ENCODE data around the gene NANOS2.
"Not testable (repeated sequence)": the region's sequence is repeated elsewhere in the genome, so short reads cannot be mapped to it uniquely, and the experiment has no call there.

NANOS2 gene

DNA sequence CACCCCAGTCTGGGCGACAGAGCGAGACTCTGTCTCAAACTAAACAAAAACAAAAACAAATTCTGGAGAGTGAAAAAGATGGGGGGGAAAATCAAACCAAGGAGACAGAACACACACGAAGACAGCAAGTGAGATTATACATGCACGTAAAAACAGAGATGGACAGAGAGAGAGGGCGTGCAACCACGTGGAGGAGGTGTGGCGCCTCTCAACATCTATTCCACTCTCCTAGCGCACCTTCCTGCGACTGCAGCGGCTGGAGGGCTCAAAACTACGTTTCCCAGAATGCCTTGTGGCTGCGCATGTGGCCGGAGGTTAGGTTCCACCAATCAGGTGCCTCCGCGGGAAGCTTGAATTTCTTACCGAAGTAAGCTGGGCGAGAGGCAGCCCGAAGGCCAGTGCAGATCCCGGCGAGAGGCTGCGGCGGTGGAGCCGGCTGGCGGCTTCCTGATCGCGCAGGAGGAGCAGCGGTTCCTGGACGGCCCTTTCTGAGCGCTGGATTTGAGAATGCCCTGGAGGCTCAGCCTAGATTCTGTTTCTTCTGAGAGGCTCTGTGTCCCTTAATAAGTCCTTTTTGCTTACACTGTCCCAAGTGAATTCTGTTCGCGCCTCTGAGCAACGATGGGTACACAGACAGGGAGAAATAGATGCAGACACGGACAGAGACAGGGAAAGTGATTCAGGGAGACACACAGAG lies 13.1 kb upstream of the NANOS2 start:
- peak; percentile 92 for DNase-seq

DNA sequence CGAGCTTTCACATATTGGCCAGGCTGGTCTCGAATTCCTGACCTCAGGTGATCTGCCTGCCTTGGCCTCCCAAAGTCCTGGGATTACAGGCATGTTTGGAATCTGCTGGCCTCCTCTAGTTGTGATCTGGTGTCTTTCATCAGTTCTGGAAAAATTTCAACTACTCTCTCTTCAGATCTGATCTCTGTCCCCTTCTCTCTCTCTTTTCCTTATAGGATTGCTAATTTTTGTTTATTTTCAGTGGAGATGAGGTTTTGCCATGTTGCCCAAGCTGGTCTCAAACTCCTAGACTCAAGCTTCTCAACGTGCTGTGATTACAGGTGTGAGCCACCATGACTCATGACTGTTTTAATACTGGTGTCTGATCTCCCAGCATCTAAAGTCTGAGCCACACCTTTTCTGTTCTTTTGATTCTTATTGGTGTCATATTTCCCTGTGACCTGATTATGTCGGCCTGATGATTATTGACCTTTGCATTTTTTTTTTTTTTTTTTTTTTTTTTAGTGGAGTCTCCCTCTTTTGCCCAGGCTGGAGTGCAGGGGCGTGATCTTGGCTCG lies 10.4 kb upstream of the NANOS2 start:
- DNase-seq, result no peak

DNA sequence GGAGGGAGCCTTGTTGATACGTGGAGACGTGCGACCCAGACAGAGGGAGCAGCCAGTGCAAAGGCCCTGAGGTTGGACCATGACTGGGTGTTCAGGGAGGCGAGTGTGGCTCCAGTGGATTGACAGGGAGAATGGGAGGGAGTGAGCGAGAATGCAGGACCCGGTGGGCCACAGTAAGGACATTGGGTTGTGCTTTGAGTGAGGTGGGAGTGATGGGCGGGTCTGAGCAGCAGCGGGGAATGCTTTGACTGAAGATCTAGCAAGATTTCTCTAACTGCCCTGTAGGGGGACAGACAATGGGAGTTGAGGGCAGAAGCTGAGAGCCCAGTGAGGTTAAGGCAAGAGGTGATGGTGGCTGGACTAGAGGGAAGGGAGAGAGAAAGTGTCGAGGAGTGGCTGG lies 7.7 kb upstream of the NANOS2 start:
- peak; percentile 20 for DNase-seq

DNA sequence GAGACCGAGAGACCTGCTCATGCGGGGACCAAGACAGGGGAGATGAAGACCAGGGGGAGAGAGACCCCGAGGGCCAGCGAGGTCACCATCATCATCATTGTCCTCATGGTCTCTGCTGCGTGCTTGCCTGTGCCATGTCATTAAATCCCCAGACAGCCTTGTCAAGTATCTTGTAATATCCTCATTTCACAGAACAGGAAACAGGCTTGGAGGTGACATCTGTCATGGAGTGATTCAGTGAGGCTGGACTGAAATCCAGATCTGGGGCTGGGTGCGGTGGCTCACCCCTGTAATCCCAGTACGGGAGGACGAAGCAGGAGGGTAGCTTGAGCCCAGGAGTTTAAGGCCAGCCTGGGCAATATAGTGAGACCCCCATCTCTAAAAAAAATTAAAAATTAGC lies 5.9 kb upstream of the NANOS2 start:
- no peak for DNase-seq

DNA sequence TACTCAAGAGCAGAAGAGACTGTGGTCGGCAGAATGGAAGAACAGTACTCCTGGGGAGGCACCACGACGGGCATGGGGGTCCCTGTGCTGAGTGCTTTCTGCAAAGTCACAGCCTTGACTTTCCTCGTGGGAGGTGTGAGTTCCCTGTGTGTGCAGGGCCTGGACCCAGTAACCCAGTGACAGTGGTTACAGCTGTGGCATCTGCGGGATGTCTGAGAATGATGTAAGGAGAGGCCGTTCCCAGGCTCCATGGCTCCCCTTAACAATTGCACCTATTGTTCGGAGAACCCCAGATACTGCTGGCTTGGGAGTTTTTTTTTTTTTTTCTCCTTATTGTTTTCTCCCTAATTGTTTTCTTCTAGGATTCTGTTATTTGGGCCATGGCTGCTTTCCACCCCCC lies 5.1 kb upstream of the NANOS2 start:
- no peak for DNase-seq

DNA sequence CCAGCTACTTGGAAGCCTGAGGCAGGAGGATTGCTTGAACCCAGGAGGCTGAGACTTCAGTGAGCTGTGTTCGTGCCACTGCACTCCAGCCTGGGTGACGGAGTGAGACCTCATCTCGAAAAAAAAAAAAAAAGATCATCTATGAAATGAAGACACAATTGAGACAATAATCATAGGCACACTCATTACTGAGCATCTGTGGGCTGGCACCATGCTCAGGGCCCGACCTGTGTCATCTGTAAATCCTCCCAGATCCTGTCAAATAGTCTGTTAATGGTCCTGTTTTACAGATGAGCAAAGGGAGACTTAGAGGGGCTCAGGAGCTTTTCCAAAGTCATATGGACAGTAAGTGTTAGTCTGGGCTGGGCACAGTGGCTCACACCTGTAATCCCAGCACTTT lies 4.1 kb upstream of the NANOS2 start:
- DNase-seq, result no peak

DNA sequence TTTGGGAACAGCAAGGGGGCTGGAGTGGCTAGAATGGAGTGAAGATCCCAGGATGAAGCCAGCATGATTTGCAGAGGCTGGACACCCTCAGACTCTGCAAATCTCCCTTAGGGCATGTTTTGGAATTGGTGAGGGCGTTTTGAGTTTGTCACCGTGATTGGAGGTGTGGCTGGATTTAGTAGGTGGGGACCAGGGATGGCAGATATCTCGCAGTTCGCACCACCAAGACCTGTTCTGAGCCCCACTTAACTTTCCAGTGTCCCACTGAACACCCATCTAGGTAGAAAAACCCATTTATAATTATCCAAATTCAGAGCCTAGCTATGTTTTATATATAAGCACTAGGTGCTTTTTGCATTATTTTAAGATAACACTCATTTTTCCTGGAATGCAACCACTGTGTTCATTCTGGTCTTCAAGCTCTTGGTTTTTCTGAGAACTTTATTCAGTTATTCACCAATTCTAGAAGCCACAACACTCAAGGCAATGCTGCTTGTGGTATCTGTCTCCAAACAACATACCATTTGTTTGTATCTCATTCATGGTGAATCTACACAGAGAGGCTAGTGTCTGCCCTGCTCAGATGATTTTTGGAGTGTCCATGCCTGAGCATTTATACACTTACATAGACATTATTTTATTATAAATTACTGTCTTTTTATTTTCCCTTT lies 3.0 kb upstream of the NANOS2 start:
- DNase-seq, result no peak

DNA sequence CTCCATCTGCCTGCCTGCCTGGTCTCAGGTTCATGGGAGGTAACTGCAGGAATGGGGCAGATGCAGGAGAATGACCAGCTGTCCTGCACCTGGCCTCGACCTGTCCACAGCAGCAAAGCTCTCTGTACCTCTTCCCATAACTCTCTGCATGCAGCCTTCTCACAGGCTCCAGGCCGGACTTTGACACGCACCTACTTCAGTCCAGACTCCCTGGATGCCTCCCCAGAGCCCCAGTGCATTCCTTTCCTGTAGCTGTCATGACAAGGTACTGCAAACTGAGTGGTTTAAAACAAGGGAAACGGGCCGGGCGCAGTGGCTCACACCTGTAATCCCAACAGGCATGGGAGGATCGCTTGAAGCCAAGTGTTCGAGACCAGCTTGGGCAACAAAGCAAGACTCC lies 3.3 kb downstream of the NANOS2 start:
- no peak for DNase-seq

DNA sequence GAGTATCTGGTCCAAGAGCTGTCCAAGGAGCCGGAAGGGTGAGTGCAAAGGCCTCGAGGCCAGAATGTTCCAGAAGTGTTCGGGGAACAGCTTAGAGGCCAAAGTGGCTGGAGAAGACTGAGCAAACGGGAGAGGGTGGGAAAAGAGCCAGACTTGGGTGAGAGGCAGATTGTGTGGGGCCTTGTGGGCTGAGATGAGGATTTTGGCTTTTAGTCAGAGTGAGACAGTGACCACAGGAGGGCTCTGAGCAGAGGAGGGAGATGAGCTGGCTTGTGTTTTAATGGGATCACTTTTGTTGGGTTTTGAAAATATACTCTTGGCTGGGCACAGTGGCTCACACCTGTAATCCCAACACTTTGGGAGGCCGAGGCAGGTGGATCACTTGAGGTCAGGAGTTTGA lies 5.6 kb downstream of the NANOS2 start:
- DNase-seq, result peak; percentile 30

DNA sequence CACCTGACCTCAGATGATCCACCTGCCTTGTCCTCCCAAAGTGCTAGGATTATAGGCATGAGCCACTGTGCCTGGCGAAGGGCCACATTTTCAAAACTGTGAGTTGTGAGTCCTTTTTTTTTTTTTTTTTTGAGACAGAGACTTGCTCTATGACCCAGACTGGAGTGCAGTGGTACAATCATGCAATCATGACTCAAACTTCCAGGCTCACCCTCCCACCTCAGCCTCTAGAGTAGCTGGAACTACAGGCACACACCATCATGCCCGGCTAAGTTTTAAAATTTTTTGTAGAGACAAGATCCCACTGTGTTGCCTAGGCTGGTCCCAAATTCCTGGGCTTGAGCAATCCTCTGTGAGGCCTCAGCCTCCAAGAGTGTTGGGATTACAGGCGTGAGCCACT lies 8.4 kb downstream of the NANOS2 start:
- DNase-seq, result peak; percentile 47

DNA sequence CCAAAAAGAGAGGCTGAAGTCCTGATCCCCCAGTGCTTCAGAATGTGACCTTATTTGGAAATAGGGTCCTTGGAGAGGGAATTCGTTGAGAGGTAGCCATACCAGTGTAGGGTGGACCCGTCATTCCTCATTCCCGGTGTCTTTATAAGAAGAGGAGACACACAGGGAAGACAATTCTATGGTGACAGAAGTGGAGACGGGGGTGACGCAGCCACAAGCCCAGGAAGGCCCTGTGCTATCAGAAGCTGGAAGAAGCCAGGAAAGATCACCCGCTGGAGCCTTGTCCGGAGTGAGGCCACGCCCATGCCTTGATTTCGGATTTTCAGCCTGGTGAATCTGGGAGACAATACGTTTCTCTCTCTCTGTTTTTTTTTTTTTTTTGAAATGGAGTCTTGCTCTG lies 9.6 kb downstream of the NANOS2 start:
- no peak for DNase-seq

DNA sequence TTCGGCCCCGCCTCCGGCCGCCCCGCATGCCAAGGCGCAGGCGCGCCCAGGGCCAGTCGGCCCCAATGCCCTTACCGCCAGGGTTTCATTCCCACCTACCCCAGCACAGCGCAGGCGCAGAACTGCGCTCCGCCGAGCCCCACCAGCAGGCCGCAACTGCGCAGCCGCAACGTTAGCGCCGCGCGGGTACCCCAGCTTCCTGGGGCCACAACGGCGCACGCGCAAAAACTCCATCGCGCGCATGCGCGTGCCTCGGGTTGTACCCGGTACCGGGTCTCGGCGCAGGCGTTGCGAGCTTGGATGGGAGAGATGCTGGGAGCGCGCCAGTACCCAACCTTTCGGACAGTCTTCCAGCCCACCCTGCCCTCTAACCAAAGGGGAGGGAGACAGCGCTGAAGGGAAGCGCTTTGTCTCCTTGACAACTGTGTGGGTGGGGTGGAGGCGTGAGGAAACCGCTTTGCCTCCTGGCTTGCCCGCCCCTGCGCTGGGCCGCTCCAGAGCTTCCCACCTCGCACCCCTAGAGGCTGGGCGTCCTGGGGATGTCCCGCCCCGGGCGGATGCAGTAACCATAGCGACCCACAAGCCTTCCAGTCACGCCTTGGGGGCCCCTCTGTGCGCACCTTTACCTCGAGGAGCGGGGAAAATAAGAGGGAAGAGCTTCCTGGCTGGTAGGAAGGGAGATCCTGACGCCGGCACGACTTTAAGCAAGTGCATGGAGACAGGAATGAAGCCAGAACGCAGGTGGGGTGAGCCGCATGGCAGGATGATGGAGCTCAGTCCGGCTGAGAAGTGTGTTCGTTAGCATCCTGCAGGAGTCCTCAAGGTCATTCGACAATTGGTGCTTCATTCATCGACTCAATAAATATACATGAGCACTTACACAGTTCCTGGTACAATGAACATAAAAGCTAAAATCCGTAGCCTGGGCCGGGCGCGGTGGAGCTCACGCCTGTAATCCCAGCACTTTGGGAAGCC lies 11.6 kb downstream of the NANOS2 start:
- peak; percentile 97 for DNase-seq

DNA sequence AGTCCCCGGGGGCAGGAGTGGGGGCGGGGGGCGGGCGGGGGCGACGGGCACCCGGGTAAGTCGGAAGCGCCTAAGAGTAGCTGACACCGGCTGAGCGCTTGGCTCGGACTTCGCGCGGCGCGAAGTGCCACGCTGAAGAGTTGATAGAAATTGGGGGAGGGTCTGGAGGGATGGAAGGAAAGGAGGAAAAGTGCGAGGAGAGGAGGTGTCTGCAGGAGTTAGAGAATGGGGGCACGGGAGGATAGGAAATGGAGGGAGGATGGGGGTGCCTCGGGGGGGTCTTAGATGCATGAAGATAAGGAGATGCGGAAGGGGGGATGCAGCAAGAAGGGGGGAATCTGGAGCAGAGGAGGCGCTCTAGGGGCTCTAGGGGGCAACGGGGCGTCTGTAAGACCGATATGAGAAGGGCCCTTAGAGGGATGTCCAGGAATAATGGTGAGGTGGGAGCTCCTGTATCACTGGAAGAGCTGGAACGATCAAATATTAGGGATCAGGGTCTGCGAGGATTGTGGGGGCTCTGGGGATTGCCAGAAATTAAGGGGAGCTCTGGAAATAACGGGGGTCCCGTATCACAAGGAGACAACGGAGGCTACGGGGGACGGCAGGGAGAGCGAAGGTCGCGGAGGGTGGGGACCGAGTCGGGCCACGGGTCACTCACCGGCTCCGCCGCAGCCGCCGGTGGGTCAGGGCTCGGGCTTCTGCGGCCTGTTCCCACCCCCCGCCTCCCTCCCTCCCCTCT lies 12.5 kb downstream of the NANOS2 start, which contains the start of gene MYPOP:
Gene MYPOP, minus strand, starts transcription at position 702 of the 739 bp plus-strand sequence. CDS start 840 bp downstream, outside the sequence.
- peak; percentile 19 for DNase-seq

DNA sequence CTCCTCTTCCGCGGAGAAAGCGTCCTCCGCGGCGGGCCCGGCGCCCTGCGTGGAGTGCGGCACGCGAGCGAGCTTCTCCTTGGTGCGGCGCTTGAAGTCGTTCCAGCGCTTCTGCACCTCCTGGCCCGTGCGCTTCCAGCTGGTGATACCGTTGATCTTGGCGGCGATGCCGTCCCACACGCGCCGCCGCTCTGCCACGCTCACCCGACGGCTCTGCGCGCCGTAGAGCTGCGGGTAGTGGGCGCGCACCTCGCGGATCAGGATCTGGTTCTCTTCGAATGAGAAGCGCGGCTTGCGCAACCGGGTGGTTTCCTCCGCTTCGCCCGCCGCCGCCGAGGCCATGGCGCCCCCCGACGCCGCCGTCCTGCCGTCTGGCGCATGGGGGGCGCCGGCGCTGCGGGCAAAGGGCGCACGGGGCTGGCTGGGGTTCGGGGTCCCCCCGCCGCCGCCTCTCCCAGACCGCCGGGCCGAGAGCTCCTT lies 13.1 kb downstream of the NANOS2 start:
- peak; percentile 23 for DNase-seq

DNA sequence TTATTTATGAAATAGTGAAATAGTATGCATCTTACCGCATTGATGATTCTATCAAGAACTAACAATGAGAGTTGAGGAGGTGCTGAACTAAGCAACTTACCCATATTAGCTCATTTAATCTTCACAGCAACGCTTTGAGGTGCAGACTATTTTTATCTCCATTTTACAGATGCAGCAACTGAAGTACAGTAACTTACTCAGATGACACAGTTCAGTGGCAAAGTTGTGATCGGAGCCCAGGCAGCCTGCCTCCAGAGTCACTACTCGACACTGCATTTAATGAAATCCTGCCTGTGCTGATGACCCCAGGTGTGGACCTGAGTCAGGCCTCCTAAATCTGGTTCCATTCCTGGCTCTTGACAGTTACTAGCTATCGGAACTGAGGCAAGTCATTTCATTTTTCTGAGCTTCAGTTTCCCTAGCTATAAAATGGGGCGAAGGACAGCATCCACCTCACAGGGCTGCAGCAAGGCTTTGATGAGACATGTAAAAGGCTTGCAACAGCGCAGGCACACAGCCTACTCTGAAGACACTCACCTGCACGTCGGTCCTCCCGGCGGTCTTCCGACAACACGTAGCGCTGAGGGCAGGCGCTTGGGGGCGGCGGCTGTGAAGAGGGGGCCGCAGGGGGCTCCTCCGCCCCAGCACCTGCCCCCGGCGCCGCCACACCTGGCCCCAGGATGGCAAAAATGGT lies 13.7 kb downstream of the NANOS2 start:
- DNase-seq, result no peak

DNA sequence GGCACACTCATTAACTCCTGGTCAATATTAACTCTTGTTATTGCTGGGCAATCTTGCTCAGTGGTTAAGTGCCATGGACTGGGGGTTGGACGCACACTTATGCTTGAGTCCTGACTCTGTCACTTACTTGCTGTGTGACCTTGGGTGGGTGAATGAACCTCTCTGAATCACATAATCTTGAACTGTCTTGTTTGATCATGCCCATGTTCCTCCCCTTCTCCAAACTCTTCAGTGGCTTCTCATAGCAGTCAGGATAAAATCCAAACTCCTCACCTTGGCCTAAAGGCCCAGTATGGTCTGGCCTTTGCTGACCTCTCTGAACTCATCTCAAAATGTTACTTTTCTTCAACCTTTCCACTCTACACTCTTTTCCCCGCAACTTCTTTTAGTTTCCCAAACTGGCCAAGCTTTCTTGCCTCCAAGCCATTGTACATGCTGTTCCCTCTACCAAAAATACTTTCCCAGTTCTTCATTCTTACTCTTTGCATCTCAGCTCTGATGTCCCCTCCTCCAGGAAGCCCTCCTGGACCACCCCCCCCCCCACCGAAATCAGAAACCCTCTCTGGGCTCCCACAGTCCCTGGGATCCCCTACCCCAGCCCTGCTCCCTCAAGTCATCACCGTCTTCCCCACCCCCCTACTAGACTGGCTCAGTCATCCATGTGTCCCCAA lies 14.5 kb downstream of the NANOS2 start:
- DNase-seq, result no peak

DNA sequence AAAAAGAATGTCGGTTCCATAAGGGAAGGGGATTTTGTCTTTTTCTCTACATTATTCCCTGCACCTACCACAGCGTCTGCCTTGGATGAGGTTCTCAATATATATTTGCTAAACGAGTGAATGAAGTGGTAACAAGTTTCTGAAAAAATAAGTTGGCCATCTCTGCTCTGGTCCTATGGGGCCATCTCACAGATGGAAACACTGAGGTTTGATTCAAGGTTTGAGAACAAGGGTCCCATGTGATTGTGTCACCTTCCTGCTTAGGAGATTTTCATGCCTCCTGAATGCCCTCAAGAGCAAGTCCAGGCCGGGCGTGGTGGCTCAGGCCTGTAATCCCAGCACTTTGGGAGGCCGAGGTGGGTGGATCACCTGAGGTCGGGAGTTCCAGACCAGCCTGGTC lies 15.3 kb downstream of the NANOS2 start:
- DNase-seq, result no peak

DNA sequence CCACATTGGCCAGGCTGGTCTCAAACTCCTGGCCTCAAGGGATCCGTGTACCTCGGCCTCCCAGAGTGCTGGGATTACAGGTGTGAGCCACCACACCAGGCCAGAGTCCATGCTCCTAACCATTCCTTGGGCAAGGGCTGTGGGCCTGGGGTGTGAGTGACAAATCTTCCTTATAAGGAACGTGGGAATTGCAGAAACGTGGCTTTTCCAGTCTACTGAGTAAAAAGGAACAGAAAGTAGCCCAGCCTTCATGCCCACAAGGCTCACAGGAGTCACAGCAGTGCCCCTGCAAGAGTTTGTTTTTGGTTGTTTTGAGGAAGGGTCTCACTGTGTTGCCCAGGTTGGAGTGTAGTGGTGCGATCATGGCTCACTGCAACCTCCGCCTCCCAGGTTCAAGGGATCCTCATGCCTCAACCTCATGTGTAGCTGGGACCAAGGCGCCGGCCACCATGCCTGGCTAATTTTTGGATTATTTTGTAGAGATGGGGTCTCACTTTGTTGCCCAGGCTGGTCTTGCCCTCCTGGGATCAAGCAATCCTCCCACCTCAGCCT lies 17.2 kb downstream of the NANOS2 start:
- DNase-seq, result no peak

DNA sequence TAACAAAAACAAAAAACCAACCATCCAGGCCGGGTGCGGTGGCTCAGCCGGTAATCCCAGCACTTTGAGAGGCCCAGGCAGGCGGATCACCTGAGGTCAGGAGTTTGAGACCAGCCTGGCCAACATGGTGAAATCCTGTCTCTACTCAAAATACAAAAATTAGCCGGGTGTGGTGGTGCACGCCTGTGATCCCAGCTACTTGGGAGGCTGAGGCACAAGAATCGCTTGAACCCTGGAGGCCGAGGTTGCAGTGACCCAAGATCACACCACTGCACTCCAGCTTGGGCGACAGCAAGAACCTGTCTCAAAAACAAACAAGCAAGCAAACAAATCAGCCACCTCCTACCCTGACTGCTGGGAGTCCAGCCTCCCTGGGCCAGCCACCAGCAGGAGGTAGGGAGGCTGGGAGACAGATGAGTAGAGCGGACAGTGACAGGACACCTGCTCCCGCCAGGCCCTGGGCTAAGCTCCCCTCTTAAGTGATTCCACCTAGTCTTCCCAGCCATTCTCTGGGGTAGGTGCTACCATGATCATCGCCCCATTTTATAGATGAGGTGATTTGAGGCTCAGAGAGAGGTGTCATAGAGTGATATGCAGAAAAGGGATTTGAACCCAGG lies 18.5 kb downstream of the NANOS2 start:
- DNase-seq, result not testable (repeated sequence)

DNA sequence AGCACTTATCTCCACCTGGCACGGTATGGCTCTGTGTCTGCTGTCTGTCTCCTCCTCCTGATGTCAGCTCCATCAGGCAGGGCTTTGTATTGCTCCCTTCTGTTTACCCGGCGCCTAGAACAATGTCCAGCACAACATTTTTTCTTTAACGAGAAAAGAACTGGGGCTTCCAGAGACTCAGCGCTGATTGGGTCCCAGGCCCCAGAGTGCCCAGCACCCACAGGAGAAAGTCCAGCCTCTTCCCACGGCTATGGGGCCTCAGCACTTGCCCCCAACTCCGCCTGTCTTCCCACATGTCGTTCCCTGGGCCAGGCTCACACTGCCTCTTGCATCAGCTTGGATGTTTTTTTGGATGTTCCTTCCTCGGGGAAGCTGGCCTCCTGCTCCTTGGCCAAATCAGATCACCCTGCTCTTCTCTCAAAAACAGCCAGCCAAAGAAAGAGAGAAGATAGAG lies 19.0 kb downstream of the NANOS2 start:
- no peak for DNase-seq
